HepG2 (cell line): Measurements from ENCODE around the gene GPR37L1. TPM values are rescaled to one million over a fixed set of nuclear protein-coding genes. Genes with fewer than 3 reads are reported as not detected.

Experiments
- ATAC-seq: fragments of 200-7000 bp; cut with Tn5 transposase; 3 replicates; pipeline ENCODE4 v1.9.1; 2020; ENCODE audit warnings: mild to moderate bottlenecking, moderate library complexity
- BruUV-seq: library from RNA; stranded (reverse); fragments of 400-500 nt; replicated peaks from 2 replicates; lab custom pipeline; 2021; lab: Mats Ljungman, UMichigan
- CTCF ChIA-PET: fragments of 300-600 bp; formaldehyde crosslinking; extraction: SDS; loops from one replicate; lab custom pipeline; 2021; ENCODE audit warnings: low total read pairs, inconsistent platforms, low intra/inter-chr PET ratio; lab: Yijun Ruan, JAX
- POLR2A ChIA-PET: fragments of 350-600 bp; sonication (Branson Sonifier 250); formaldehyde crosslinking; loops from one replicate; lab custom pipeline; 2020; ENCODE audit warnings: antibody characterized with exemption, inconsistent platforms; lab: Yijun Ruan, JAX
- DNase-seq: peaks from one replicate; pipeline ENCODE4 v3.0.0-alpha.2; 2015; ENCODE audit warnings: low spot score
- FAIRE-seq: peaks from 3 replicates; lab custom pipeline; 2011; peaks lifted over from hg19 to GRCh38; lab: Jason Lieb, UNC
- H2AFZ ChIP-seq: one replicate; pipeline ENCODE4 v1.6.1; 2011; ENCODE audit warnings: low read length, inconsistent platforms
- H3K27ac ChIP-seq: fragments of 300-600 bp; 3 replicates; pipeline ENCODE4 v1.8.0; 2011; ENCODE audit warnings: mixed run types, mild to moderate bottlenecking, mixed read lengths, low read length, inconsistent platforms; ENCODE audit not compliant: insufficient read depth; ENCODE audit errors: extremely low read length
- H3K27me3 ChIP-seq, 2 experiments: fragments of 200-600 bp in 1 of 2; 2 replicates in 1 of 2; 3 replicates in 1 of 2; pipeline versions ENCODE4 v1.6.0 to v1.8.0; 2011; ENCODE audit warnings: low read length in 2 of 2, mild to moderate bottlenecking in 2 of 2, moderate library complexity in 2 of 2, inconsistent platforms in 1 of 2; ENCODE audit not compliant: insufficient read depth in 2 of 2, control insufficient read depth in 1 of 2
- H3K36me3 ChIP-seq, 2 experiments: fragments of 200-600 bp in 1 of 2; replicated peaks in 1 of 2; 2 replicates in 1 of 2; 3 replicates in 1 of 2; pipeline versions ENCODE4 v1.5.1 to v1.8.0; 2011; ENCODE audit warnings: low read length in 2 of 2, inconsistent platforms in 1 of 2; ENCODE audit not compliant: insufficient read depth in 2 of 2, control insufficient read depth in 1 of 2
- H3K4me1 ChIP-seq: 2 replicates; pipeline ENCODE4 v1.5.1; 2012; ENCODE audit warnings: low read length, inconsistent platforms; ENCODE audit not compliant: insufficient read depth
- H3K4me2 ChIP-seq: 2 replicates; pipeline ENCODE4 v1.6.0; 2011; ENCODE audit warnings: low read depth, low read length, inconsistent platforms
- H3K4me3 ChIP-seq, 3 experiments: fragments of 200-600 bp in 1 of 3; sonication (generic), shearing (Covaris generic) in 1 of 3; replicated peaks in 1 of 3; 2 replicates each; pipeline ENCODE4 v1.5.1; 2011 to 2016; ENCODE audit warnings: low read length in 3 of 3, inconsistent platforms in 2 of 3, low read depth in 2 of 3, mild to moderate bottlenecking in 2 of 3, control low read depth in 1 of 3, mixed read lengths in 1 of 3; ENCODE audit not compliant: insufficient read depth in 1 of 3
- H3K79me2 ChIP-seq: one replicate; pipeline ENCODE4 v1.6.1; 2011; ENCODE audit warnings: low read length, inconsistent platforms; ENCODE audit not compliant: insufficient read depth
- H3K9ac ChIP-seq: 2 replicates; pipeline ENCODE4 v1.6.0; 2011; ENCODE audit warnings: mild to moderate bottlenecking, low read depth, low read length, inconsistent platforms; ENCODE audit not compliant: insufficient read depth
- H3K9me3 ChIP-seq: 2 replicates; pipeline ENCODE4 v1.5.1; 2012; ENCODE audit warnings: mild to moderate bottlenecking, low read length
- H4K20me1 ChIP-seq: 2 replicates; pipeline ENCODE4 v1.6.0; 2011; ENCODE audit warnings: inconsistent platforms, mild to moderate bottlenecking, low read length, moderate library complexity; ENCODE audit not compliant: insufficient read depth
- ATF3 ChIP-seq: sonication (generic); formaldehyde crosslinking; IDR thresholded peaks from 2 replicates; pipeline ENCODE4 v1.4.0; 2020; ENCODE audit warnings: missing genetic modification reagents
- BCL6 ChIP-seq: IDR thresholded peaks from 2 replicates; pipeline ENCODE4 v1.6.1; 2016; ENCODE audit warnings: missing genetic modification reagents, missing compliant biosample characterization
- BORCS8-MEF2B ChIP-seq: sonication (generic); formaldehyde crosslinking; IDR thresholded peaks from 2 replicates; pipeline ENCODE4 v1.8.0; 2022; ENCODE audit warnings: mild to moderate bottlenecking, missing genetic modification reagents
- CHCHD3 ChIP-seq: sonication (generic); formaldehyde crosslinking; IDR thresholded peaks from 2 replicates; pipeline ENCODE4 v1.8.0; 2022; ENCODE audit warnings: mild to moderate bottlenecking, missing genetic modification reagents, moderate library complexity
- CTCF ChIP-seq: sonication (generic); formaldehyde crosslinking; IDR thresholded peaks from 2 replicates; pipeline ENCODE4 v1.5.0; 2020; ENCODE audit warnings: mild to moderate bottlenecking, missing genetic modification reagents, moderate library complexity
- FOSL2 ChIP-seq: sonication (generic); formaldehyde crosslinking; IDR thresholded peaks from 2 replicates; pipeline ENCODE4 v1.4.0; 2020; ENCODE audit warnings: missing genetic modification reagents
- GPBP1L1 ChIP-seq: sonication (generic); formaldehyde crosslinking; IDR thresholded peaks from 2 replicates; pipeline ENCODE4 v1.5.0; 2020; ENCODE audit warnings: mild to moderate bottlenecking, missing genetic modification reagents
- HNRNPK ChIP-seq: fragments of 200-400 bp; formaldehyde crosslinking; IDR thresholded peaks from 2 replicates; pipeline ENCODE4 v1.6.1; 2018; ENCODE audit warnings: low read length, low read depth, moderate library complexity, mild to moderate bottlenecking; ENCODE audit not compliant: poor library complexity, severe bottlenecking
- KLF13 ChIP-seq: sonication (generic); formaldehyde crosslinking; IDR thresholded peaks from 2 replicates; pipeline ENCODE4 v1.4.0; 2020; ENCODE audit warnings: mild to moderate bottlenecking, missing genetic modification reagents
- MIXL1 ChIP-seq: IDR thresholded peaks from 2 replicates; pipeline ENCODE4 v1.6.1; 2016
- NR2F6 ChIP-seq, 2 experiments: IDR thresholded peaks; 2 replicates each; pipeline ENCODE4 v1.6.1; 2016; ENCODE audit warnings: antibody characterized with exemption in 1 of 2, mild to moderate bottlenecking in 1 of 2
- POGZ ChIP-seq: sonication (generic); formaldehyde crosslinking; IDR thresholded peaks from 2 replicates; pipeline ENCODE4 v1.4.0; 2020; ENCODE audit warnings: mild to moderate bottlenecking, missing genetic modification reagents
- RAD21 ChIP-seq: fragments of 450-650 bp; formaldehyde crosslinking; IDR thresholded peaks from 2 replicates; pipeline ENCODE4 v1.5.0; 2020; ENCODE audit warnings: mild to moderate bottlenecking
- RXRB ChIP-seq: IDR thresholded peaks from 2 replicates; pipeline ENCODE4 v1.6.1; 2016; ENCODE audit warnings: borderline replicate concordance, missing genetic modification reagents, missing compliant biosample characterization
- SOX5 ChIP-seq: IDR thresholded peaks from 2 replicates; pipeline ENCODE4 v1.6.1; 2016; ENCODE audit warnings: borderline replicate concordance
- TARDBP ChIP-seq: sonication (generic); formaldehyde crosslinking; IDR thresholded peaks from 2 replicates; pipeline ENCODE4 v1.8.0; 2022; ENCODE audit warnings: mild to moderate bottlenecking, missing genetic modification reagents
- TRIM22 ChIP-seq: fragments of 450-650 bp; IDR thresholded peaks from 2 replicates; pipeline ENCODE4 v1.6.1; 2017
- ZNF260 ChIP-seq: sonication (generic); formaldehyde crosslinking; IDR thresholded peaks from 2 replicates; pipeline ENCODE4 v1.4.0; 2020; ENCODE audit warnings: missing genetic modification reagents, low read depth, mild to moderate bottlenecking, borderline replicate concordance
- ZNF576 ChIP-seq: sonication (generic); formaldehyde crosslinking; IDR thresholded peaks from 2 replicates; pipeline ENCODE4 v1.4.0; 2020; ENCODE audit warnings: mild to moderate bottlenecking, missing genetic modification reagents
- WGBS: methylation state at CpG from one replicate; pipeline ENCODE4 v1.1.6; 2017; ENCODE audit warnings: low lambda C conversion rate; 5-methylcytosine and 5-hydroxymethylcytosine counted together
- in situ Hi-C: cut with HindIII; loops from 2 replicates; pipeline ENCODE4 v1.10.0; 2017; ENCODE audit warnings: low pct_unique_long_range_greater_than_20kb; ENCODE audit not compliant: extremely low pct_ligation_motif_present
- intact Hi-C: fragments of 100-400 bp; cut with micrococcal nuclease; formaldehyde crosslinking; loops from one replicate; pipeline ENCODE4 v1.10.0; 2022; ENCODE audit not compliant: unreplicated experiment
- polyA plus RNA-seq, 8 experiments: library from polyadenylated mRNA; depleted of rRNA in 3 of 8; stranded (reverse) in 7 of 8; unstranded in 1 of 8; fragments of >200 nt; fragmentation: Illumina TruSeq in 4 of 8; extraction: Trizol in 4 of 8; gene quantifications; 2 replicates each; pipeline versions ENCODE4 v1.2.1 to v1.2.3, GENCODE V29; 2011 to 2016; ENCODE audit warnings: low read depth in 4 of 8, missing spikeins in 1 of 8, mixed read lengths in 1 of 8; ENCODE audit not compliant: insufficient read depth in 1 of 8
- total RNA-seq, 5 experiments: library from RNA; depleted of rRNA; stranded (reverse); fragments of >200 nt; fragmentation: Illumina TruSeq; extraction: Trizol; gene quantifications; 2 replicates each; pipeline ENCODE4 v1.2.3, GENCODE V29; 2016; ENCODE audit warnings: low read depth in 1 of 5

GPR37L1 gene
- total and polyA plus RNA-seq, 2 of the 13 experiments (the other 11 are each of a cell fraction or from before 2014, with no cell fraction given), result 0.13 TPM; not detected in 1

GRCh38 chr1:202090994-202091393, 31.7 kb upstream of the GPR37L1 start:
- H3K9ac ChIP-seq, result no peak overlapping the region
- CTCF ChIA-PET, result interaction anchor here (0.7 to 2.1 kb wide), 3 partner anchors 28 to 85 kb away, joined by 3 to 20 read pairs (median 6); partner anchors contain the start of gene ELF3
- no peaks in the 10 kb centered on the region for H3K79me2 ChIP-seq
- POLR2A ChIA-PET, result interaction anchor here (3.6 kb wide), 1 partner anchor 81 kb away, joined by 20 read pairs; the partner anchor contains the start of gene ELF3
- H3K4me3 ChIP-seq, result no peak overlapping the region
- H3K27ac ChIP-seq, result no peak overlapping the region
- in situ Hi-C loops, result no loop called here
- no peaks in the 10 kb centered on the region for H3K9me3 ChIP-seq
- peaks cover 48% of the 10 kb centered on the region for H3K4me1 ChIP-seq
- intact Hi-C loops, result loop anchor here (1.0 kb wide), 2 partner anchors 28 to 81 kb away; partner anchors contain the start of gene ELF3
- peak; percentile 65 for FAIRE-seq
- WGBS, result 96% methylated on average over 3 of the region's 3 CpGs
- H4K20me1 ChIP-seq, result no peaks in the 10 kb centered on the region
- H3K36me3 ChIP-seq, result no peaks in the 10 kb centered on the region
- ATAC-seq, result peak; percentile 42
- no peaks in the 10 kb centered on the region for H3K27me3 ChIP-seq
- BruUV-seq, result no TSS peak
- H3K4me2 ChIP-seq, result no peak overlapping the region
- no peak overlapping the region for H2AFZ ChIP-seq
- peak; percentile 45 for DNase-seq
- TF ChIP-seq ZNF576 (CRISPR knock-in tag), result no peak
- TF ChIP-seq HNRNPK, result no peak
- TF ChIP-seq TARDBP (CRISPR knock-in tag), result 0 out of 2 replicates have a peak, but pooled peaks have one; percentile 29
- TF ChIP-seq KLF13 (CRISPR knock-in tag), result no peak
- no peak for TF ChIP-seq CHCHD3 (CRISPR knock-in tag)
- peak; percentile 21; the same call in 1 of the 2 replicates for TF ChIP-seq FOSL2 (CRISPR knock-in tag)
- no peak for TF ChIP-seq NR2F6 (IDR thresholded peaks at IDR 0.05)
- 0 out of 2 replicates have a peak, but pooled peaks have one; percentile 10 for TF ChIP-seq NR2F6 (CRISPR knock-in tag; IDR thresholded peaks at IDR 0.05)
- no peak for TF ChIP-seq BCL6
- TF ChIP-seq CTCF (CRISPR knock-in tag), result peak; percentile 71
- no peak for TF ChIP-seq ZNF260 (CRISPR knock-in tag)
- TF ChIP-seq MIXL1 (CRISPR knock-in tag), result 0 out of 2 replicates have a peak, but pooled peaks have one; percentile 51
- TF ChIP-seq RAD21, result peak; percentile 58
- no peak for TF ChIP-seq BORCS8-MEF2B
- peak; percentile 36; the same call in 1 of the 2 replicates for TF ChIP-seq SOX5 (CRISPR knock-in tag)
- TF ChIP-seq GPBP1L1 (CRISPR knock-in tag), result no peak
- no peak for TF ChIP-seq TRIM22
- TF ChIP-seq ATF3 (CRISPR knock-in tag), result no peak
- peak; percentile 27; the same call in 1 of the 2 replicates for TF ChIP-seq RXRB
- no peak for TF ChIP-seq POGZ (CRISPR knock-in tag)
